ENCODE measurements around the gene GOSR1. TPM values are rescaled to one million over a fixed set of nuclear protein-coding genes. Genes with fewer than 3 reads are reported as not detected.
"Not testable (repeated sequence)": the region's sequence is repeated elsewhere in the genome, so short reads cannot be mapped to it uniquely, and the experiment has no call there.

Gene GOSR1
- total RNA-seq, 1 experiment from 2014 or later = 39.9 TPM

- DNase-seq = no peak
- no peaks in the 10 kb centered on the region for H3K27me3 ChIP-seq
- H3K4me3 ChIP-seq = no peak overlapping the region
- H3K9me3 ChIP-seq (replicated peaks) = no peaks in the 10 kb centered on the region
- peaks cover 21% of the 10 kb centered on the region for H3K4me1 ChIP-seq
- no peak overlapping the region for H3K27ac ChIP-seq
- peaks cover 50% of the 10 kb centered on the region for H3K36me3 ChIP-seq
Measured at GRCh38 chr17:30520882-30521281, 43.7 kb downstream of the GOSR1 start.

GRCh38 chr17:30521766-30522165, 44.6 kb downstream of the GOSR1 start:
- Histone ChIP-seq H3K27me3 (no peaks in the 10 kb centered on the region), H3K9me3 (replicated peaks) (no peaks in the 10 kb centered on the region), H3K27ac (no peak overlapping the region), H3K36me3 (peaks cover 47% of the 10 kb centered on the region), H3K4me3 (no peak overlapping the region), H3K4me1 (peaks cover 21% of the 10 kb centered on the region)
- no peak for DNase-seq

GRCh38 chr17:30523236-30523635, 46.0 kb downstream of the GOSR1 start:
- DNase-seq; H3K9me3 ChIP-seq (replicated peaks); H3K27ac ChIP-seq; H3K4me3 ChIP-seq; H3K27me3 ChIP-seq: not testable (repeated sequence)
- Histone ChIP-seq H3K36me3 (peaks cover 40% of the 10 kb centered on the region), H3K4me1 (peaks cover 21% of the 10 kb centered on the region)

- H3K9me3 ChIP-seq (replicated peaks) = no peaks in the 10 kb centered on the region
- no peaks in the 10 kb centered on the region for H3K27me3 ChIP-seq
- peaks cover 21% of the 10 kb centered on the region for H3K4me1 ChIP-seq
- H3K27ac ChIP-seq = peak overlapping the region; percentile 56
- H3K4me3 ChIP-seq = no peak overlapping the region
- H3K36me3 ChIP-seq = peaks cover 31% of the 10 kb centered on the region
- peak; percentile 51 to 80 for DNase-seq
Measured at GRCh38 chr17:30524847-30525246, 47.6 kb downstream of the GOSR1 start.

- no peak overlapping the region for H3K4me3 ChIP-seq
- no peaks in the 10 kb centered on the region for H3K9me3 ChIP-seq (replicated peaks)
- peaks cover 17% of the 10 kb centered on the region for H3K36me3 ChIP-seq
- H3K4me1 ChIP-seq = peaks cover 21% of the 10 kb centered on the region
- no peak overlapping the region for H3K27ac ChIP-seq
- no peak for DNase-seq
- H3K27me3 ChIP-seq = no peaks in the 10 kb centered on the region
Measured at GRCh38 chr17:30526401-30526800, 49.2 kb downstream of the GOSR1 start.

GRCh38 chr17:30528701-30529100, 51.5 kb downstream of the GOSR1 start:
- not testable (repeated sequence) for H3K27ac ChIP-seq; H3K4me3 ChIP-seq; H3K27me3 ChIP-seq; H3K36me3 ChIP-seq; H3K9me3 ChIP-seq (replicated peaks); DNase-seq
- peaks cover 19% of the 10 kb centered on the region for H3K4me1 ChIP-seq

- Histone ChIP-seq H3K36me3 (no peaks in the 10 kb centered on the region; the same call in none of the 2 replicates), H3K27ac (no peak overlapping the region), H3K4me1 (peaks cover 1% of the 10 kb centered on the region), H3K4me3 (no peak overlapping the region), H3K9me3 (replicated peaks) (no peaks in the 10 kb centered on the region), H3K27me3 (no peaks in the 10 kb centered on the region)
- no peak for DNase-seq
Measured at GRCh38 chr17:30530346-30531025, 53.3 kb downstream of the GOSR1 start.

- H3K9me3 ChIP-seq (replicated peaks) = no peaks in the 10 kb centered on the region
- no peaks in the 10 kb centered on the region; the same call in 1 of the 2 replicates for H3K36me3 ChIP-seq
Measured at GRCh38 chr17:30532871-30533270, 55.7 kb downstream of the GOSR1 start.

GRCh38 chr17:30534298-30534697, 57.1 kb downstream of the GOSR1 start:
- DNase-seq = no peak
- no peaks in the 10 kb centered on the region for H3K9me3 ChIP-seq (replicated peaks)
- H3K27me3 ChIP-seq = no peaks in the 10 kb centered on the region
- H3K36me3 ChIP-seq = no peaks in the 10 kb centered on the region; the same call in 1 of the 2 replicates
- H3K4me1 ChIP-seq = no peaks in the 10 kb centered on the region
- H3K4me3 ChIP-seq = no peak overlapping the region
- H3K27ac ChIP-seq = no peak overlapping the region

More at GRCh38 chr17:30532871-30533270, 55.7 kb downstream of the GOSR1 start:
- Histone ChIP-seq H3K27me3 (no peaks in the 10 kb centered on the region), H3K4me1 (no peaks in the 10 kb centered on the region), H3K27ac (no peak overlapping the region), H3K4me3 (no peak overlapping the region)
- no peak for DNase-seq

- no peak for DNase-seq
- Histone ChIP-seq H3K27me3 (no peaks in the 10 kb centered on the region), H3K36me3 (no peaks in the 10 kb centered on the region; the same call in 1 of the 2 replicates), H3K9me3 (replicated peaks) (no peaks in the 10 kb centered on the region), H3K4me3 (no peak overlapping the region), H3K27ac (no peak overlapping the region), H3K4me1 (no peaks in the 10 kb centered on the region)
Measured at GRCh38 chr17:30534938-30535921, 58.0 kb downstream of the GOSR1 start.

GRCh38 chr17:30536846-30537245, 59.6 kb downstream of the GOSR1 start:
- not testable (repeated sequence) for H3K9me3 ChIP-seq (replicated peaks); H3K4me3 ChIP-seq; H3K27ac ChIP-seq; H3K4me1 ChIP-seq; H3K36me3 ChIP-seq; H3K27me3 ChIP-seq; DNase-seq

- not testable (repeated sequence) for H3K27me3 ChIP-seq; H3K4me1 ChIP-seq; H3K27ac ChIP-seq; H3K36me3 ChIP-seq; H3K9me3 ChIP-seq (replicated peaks); H3K4me3 ChIP-seq; DNase-seq
Measured at GRCh38 chr17:30537667-30538066, 60.5 kb downstream of the GOSR1 start.

GRCh38 chr17:30541802-30542201, 64.6 kb downstream of the GOSR1 start:
- Histone ChIP-seq H3K27me3 (no peaks in the 10 kb centered on the region), H3K4me3 (no peak overlapping the region), H3K27ac (no peak overlapping the region), H3K36me3 (no peaks in the 10 kb centered on the region), H3K9me3 (replicated peaks) (no peaks in the 10 kb centered on the region), H3K4me1 (peaks cover 4% of the 10 kb centered on the region; the same call in 1 of the 2 replicates)
- DNase-seq = no peak

- Histone ChIP-seq H3K27me3 (no peaks in the 10 kb centered on the region), H3K4me3 (no peak overlapping the region), H3K27ac (no peak overlapping the region), H3K4me1 (peaks cover 4% of the 10 kb centered on the region; the same call in 1 of the 2 replicates), H3K36me3 (no peaks in the 10 kb centered on the region), H3K9me3 (replicated peaks) (no peaks in the 10 kb centered on the region)
- no peak for DNase-seq
Measured at GRCh38 chr17:30543456-30543855, 66.2 kb downstream of the GOSR1 start.

- DNase-seq = no peak
- H3K27ac ChIP-seq = no peak overlapping the region
- H3K4me3 ChIP-seq = no peak overlapping the region
- H3K9me3 ChIP-seq (replicated peaks) = no peaks in the 10 kb centered on the region
- peaks cover 4% of the 10 kb centered on the region; the same call in 1 of the 2 replicates for H3K4me1 ChIP-seq
- no peaks in the 10 kb centered on the region for H3K36me3 ChIP-seq
- no peaks in the 10 kb centered on the region for H3K27me3 ChIP-seq
Measured at GRCh38 chr17:30545024-30545423, 67.8 kb downstream of the GOSR1 start.

All from SJCRH30 (cell line).